Effector memory CD8-positive, alpha-beta T cell (primary cell): ENCODE results near the gene CLSTN2.

Source experiments
- ATAC-seq: fragments of 150-1000 bp; cut with Tn5 transposase; replicated peaks from 2 replicates; pipeline ENCODE4 v1.10.0; 2021; ENCODE audit warnings: mild to moderate bottlenecking, moderate library complexity
- DNase-seq, 3 experiments: peaks; one replicate each; pipeline ENCODE4 v3.0.0; 2021
- H3K27ac Mint-ChIP-seq, 2 donors: one replicate each; pipeline ENCODE4 v1.8.0; 2022; ENCODE audit warnings: mild to moderate bottlenecking in 2 of 2, mixed read lengths in 2 of 2, moderate library complexity in 2 of 2
- H3K27me3 Mint-ChIP-seq, 2 donors: one replicate each; pipeline ENCODE4 v1.8.0; 2022; ENCODE audit warnings: mixed read lengths in 2 of 2
- H3K36me3 Mint-ChIP-seq: one replicate; pipeline ENCODE4 v1.8.0; 2022; ENCODE audit warnings: mild to moderate bottlenecking, moderate library complexity, mixed read lengths; ENCODE audit not compliant: insufficient read depth
- H3K4me1 Mint-ChIP-seq, 2 donors: one replicate each; pipeline ENCODE4 v1.8.0; 2022; ENCODE audit warnings: low read depth in 2 of 2, mixed read lengths in 2 of 2
- H3K4me3 Mint-ChIP-seq, 2 donors: one replicate each; pipeline ENCODE4 v1.8.0; 2022; ENCODE audit warnings: mild to moderate bottlenecking in 2 of 2, mixed read lengths in 2 of 2, moderate library complexity in 2 of 2
- H3K9me3 Mint-ChIP-seq, 2 donors: one replicate each; pipeline ENCODE4 v1.8.0; 2022; ENCODE audit warnings: mixed read lengths in 2 of 2

The CLSTN2 gene

DNA sequence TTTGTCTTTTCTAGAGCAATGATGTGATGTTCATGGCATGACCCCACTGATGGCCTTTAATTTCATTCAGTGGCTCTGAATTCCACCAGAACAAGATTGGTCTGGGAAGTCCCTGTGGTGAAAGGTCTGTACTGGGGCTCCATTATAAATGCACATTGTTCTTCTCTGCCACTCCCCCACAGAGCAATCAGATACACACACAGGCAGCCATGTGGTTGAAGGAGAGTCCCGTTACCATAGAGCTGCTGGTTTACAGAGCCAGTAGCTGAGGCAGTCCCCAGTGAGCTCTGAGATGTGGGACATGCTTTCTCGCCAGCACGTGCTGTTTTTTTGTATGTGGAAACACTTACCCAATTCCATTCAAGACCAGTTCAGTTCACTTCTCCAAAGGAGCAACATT lies 570.2 kb downstream of the CLSTN2 start:
- Mint-ChIP-seq H3K36me3 (no peaks in the 10 kb centered on the region), H3K4me3 (no peak overlapping the region), H3K27me3 (peaks cover 14 to 16% of the 10 kb centered on the region in 2 donors), H3K4me1 (no peaks in the 10 kb centered on the region), H3K27ac (no peak overlapping the region), H3K9me3 (no peaks in the 10 kb centered on the region)
- DNase-seq (no peak), ATAC-seq (no peak)

DNA sequence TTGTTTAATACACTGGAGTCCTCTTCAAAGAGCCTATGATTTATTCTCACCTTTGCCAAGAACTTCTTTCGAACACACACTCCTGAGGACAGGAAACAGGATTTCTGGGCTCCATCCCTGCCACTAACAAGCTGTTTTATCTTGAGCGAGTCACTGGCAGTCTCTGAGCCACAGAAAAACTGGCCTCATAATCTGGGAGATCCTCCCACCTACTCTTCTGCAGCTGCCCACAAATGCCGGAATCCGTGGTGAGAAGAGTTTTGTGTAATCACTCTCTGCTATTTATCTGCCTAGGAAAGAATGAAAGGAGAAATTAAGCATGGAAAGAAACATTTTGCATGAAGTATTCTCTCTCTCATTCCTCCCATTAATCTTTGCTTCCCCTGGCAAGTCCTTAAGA lies 570.9 kb downstream of the CLSTN2 start:
- H3K9me3 Mint-ChIP-seq: no peaks in the 10 kb centered on the region
- H3K27me3 Mint-ChIP-seq: peaks cover 13 to 16% of the 10 kb centered on the region in 2 donors
- no peak overlapping the region for H3K27ac Mint-ChIP-seq

DNA sequence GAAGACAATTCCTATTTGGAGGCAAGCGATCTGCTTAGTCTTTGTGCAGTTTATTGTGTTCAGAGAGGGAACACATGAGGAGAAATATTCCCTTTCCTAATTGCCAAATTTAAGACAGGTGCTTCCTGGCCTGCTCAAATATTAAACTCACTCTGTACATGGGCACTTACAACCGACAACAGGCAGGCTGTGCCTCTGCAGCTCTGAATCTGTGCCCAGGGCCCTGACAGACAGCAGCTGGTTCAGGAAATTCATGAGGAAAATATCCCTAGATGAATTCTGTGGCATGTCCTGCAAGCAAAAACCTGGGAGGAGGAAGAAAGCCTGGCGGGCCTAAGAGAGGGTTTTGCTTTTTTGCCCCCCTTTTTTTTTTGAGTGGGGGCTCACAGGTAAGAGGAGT lies 573.6 kb downstream of the CLSTN2 start:
- H3K4me1 Mint-ChIP-seq: no peaks in the 10 kb centered on the region
- DNase-seq (no peak), ATAC-seq (no peak)
- peaks cover 8 to 16% of the 10 kb centered on the region in 2 donors for H3K27me3 Mint-ChIP-seq
- H3K27ac Mint-ChIP-seq: no peak overlapping the region
- no peaks in the 10 kb centered on the region for H3K9me3 Mint-ChIP-seq
- no peaks in the 10 kb centered on the region for H3K36me3 Mint-ChIP-seq
- H3K4me3 Mint-ChIP-seq: no peak overlapping the region

More for the DNA sequence above, 570.9 kb downstream of the CLSTN2 start:
- DNase-seq: no peak
- Mint-ChIP-seq H3K4me1 (no peaks in the 10 kb centered on the region), H3K36me3 (no peaks in the 10 kb centered on the region), H3K4me3 (no peak overlapping the region)
- no peak for ATAC-seq

DNA sequence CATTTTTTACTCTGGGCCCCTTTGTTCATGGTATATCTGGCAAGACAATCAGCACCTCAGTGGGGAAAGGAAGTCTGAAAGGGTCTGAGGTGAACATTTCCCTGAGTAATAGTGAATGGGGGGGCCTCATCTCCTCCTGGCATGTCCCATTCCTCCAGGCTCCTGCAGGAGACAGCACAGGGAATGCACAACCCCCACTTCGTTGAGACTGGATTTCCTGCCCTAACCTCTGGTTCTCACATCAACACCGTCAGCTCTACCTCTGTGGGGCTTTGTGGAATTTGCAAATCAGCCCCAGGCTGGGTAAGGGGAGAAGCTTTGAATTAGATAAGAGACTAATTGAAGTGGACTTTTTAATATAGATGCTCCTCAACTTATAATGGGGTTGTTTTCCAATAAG lies 574.5 kb downstream of the CLSTN2 start:
- ATAC-seq (no peak), DNase-seq (no peak)
- no peaks in the 10 kb centered on the region for H3K36me3 Mint-ChIP-seq
- no peak overlapping the region for H3K4me3 Mint-ChIP-seq
- no peaks in the 10 kb centered on the region for H3K9me3 Mint-ChIP-seq
- H3K27ac Mint-ChIP-seq: no peak overlapping the region
- no peaks in the 10 kb centered on the region for H3K4me1 Mint-ChIP-seq
- H3K27me3 Mint-ChIP-seq: peaks cover 8 to 16% of the 10 kb centered on the region in 2 donors

DNA sequence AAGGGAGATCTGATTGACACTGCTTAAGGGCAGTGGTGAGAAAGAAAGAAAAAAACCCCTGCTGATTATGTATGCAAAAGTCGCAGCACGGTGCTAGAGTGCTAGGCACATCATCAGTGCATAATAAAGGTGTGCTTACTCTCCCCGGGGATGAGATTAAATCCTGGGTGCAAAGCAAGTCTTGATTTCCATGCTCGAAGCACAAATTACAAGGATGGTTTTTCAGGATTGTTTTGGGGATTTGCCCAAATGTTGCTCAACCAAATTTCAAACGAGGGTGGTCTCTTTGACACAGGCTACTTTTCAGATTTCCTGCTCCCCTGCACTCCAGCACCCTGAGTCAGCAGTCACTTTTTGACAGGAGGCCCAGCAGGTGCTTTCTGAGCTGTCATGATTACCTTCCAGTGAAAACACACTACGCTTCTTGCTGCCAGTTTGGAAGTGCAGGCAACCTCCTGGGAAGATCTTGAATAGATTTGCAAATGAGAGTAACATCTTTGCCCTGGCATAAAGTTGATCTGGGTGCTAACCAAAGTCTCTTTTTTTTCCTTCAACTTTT lies 575.4 kb downstream of the CLSTN2 start:
- Mint-ChIP-seq H3K27me3 (peaks cover 8 to 16% of the 10 kb centered on the region in 2 donors), H3K36me3 (no peaks in the 10 kb centered on the region), H3K27ac (no peak overlapping the region), H3K4me3 (no peak overlapping the region), H3K9me3 (peaks cover 0 to 3% of the 10 kb centered on the region in 2 donors), H3K4me1 (no peaks in the 10 kb centered on the region)
- DNase-seq: no peak
- ATAC-seq: no peak

DNA sequence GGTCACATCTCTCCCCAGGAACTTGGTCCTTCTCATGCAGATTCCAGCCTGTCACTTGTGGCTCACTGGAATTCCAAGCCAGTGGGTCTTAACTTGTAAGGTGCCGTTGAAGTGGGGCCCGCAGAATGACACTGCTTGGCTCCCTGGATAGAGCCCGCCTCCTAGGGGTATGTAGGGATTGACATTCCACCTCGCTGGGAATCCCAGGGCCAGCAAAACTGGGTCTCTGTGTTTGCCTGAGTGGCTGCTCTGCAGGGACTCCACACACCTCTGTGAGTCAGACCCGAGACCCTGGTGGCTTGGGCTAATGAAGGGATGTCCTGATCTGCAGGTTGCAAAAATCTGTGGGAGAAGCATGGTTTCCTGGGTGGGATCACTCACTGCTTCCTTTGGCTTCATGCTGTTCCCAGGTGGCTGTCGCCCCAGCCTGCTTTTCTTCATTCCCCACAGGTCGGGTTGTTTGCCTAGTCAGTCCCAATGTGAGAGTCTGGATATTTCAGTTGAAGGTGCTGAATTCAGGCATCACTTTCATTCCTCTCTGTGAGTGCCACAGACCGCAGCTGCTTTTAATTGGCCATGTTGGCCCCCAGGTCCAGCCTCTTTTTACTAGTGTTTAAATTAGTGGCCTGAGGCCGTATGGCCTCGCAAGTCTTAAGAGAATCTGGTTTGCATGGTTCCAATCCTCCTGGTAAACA lies 586.9 kb downstream of the CLSTN2 start:
- no peaks in the 10 kb centered on the region for H3K36me3 Mint-ChIP-seq
- peaks cover 15 to 38% of the 10 kb centered on the region in 2 donors for H3K27me3 Mint-ChIP-seq
- no peaks in the 10 kb centered on the region for H3K4me1 Mint-ChIP-seq
- ATAC-seq: no peak
- peaks cover 8 to 16% of the 10 kb centered on the region in 2 donors for H3K9me3 Mint-ChIP-seq
- H3K27ac Mint-ChIP-seq: no peak overlapping the region
- DNase-seq: no peak
- no peak overlapping the region for H3K4me3 Mint-ChIP-seq

DNA sequence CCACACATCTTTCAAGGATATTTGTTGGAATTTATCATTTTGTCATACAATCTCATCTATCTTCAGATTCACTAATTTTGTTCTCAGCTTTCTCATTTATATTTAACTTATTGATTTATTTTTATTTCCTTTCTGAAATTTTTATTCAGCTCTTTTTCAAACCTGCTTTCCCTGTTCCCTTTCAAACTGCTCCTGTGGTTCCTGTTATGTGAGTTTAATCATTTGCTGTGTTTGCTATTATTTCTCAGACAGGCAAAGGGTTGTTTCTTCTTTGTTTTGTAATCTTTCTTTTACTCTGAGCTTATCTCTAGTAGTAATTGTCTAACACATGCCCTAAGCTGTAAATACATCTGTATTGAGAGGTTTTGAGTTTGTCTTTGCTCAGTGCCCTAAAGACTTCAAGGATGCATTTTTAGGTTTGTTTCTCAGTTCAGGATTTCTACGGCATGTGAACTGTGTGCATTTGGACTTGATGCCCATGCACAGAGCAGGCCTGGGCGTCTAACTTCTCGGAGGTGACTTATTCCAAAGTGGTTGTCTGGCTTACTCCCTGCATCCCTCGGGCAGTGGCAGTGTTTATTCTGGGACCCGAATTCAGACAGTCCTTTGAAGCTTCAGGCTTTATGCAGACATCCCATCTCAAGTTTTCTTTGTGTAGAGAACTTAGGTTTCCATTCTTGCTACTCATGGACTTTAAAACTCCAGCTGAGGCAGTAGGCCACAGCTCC lies 587.8 kb downstream of the CLSTN2 start:
- no peak for ATAC-seq
- Mint-ChIP-seq H3K4me3 (no peak overlapping the region), H3K9me3 (peaks cover 7 to 16% of the 10 kb centered on the region in 2 donors), H3K36me3 (no peaks in the 10 kb centered on the region), H3K4me1 (no peaks in the 10 kb centered on the region), H3K27me3 (peaks cover 15 to 38% of the 10 kb centered on the region in 2 donors), H3K27ac (no peak overlapping the region)
- DNase-seq: no peak

DNA sequence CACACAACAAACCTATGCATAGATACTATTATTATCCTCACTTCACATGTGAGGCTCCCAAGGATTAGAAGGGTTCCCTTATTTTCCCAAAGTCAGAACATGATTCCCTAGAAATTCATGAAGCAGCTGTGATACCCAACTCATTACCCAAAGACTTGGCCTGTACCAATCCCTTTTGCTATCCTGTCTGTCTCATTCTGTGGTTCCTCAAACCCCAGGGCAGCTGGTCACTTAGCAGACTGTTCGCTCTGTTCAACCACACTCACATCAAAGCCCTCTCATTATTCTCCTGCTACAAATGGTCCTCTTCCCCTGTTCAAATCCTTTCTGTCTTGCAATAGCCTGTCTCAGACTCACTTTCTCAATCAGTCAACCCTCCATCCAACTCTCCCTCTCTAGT lies 588.6 kb downstream of the CLSTN2 start:
- H3K27me3 Mint-ChIP-seq: peaks cover 15 to 33% of the 10 kb centered on the region in 2 donors
- no peak for DNase-seq
- H3K9me3 Mint-ChIP-seq: peaks cover 7 to 13% of the 10 kb centered on the region in 2 donors
- ATAC-seq: no peak
- H3K4me3 Mint-ChIP-seq: no peak overlapping the region
- H3K4me1 Mint-ChIP-seq: no peaks in the 10 kb centered on the region
- no peak overlapping the region for H3K27ac Mint-ChIP-seq
- no peaks in the 10 kb centered on the region for H3K36me3 Mint-ChIP-seq

DNA sequence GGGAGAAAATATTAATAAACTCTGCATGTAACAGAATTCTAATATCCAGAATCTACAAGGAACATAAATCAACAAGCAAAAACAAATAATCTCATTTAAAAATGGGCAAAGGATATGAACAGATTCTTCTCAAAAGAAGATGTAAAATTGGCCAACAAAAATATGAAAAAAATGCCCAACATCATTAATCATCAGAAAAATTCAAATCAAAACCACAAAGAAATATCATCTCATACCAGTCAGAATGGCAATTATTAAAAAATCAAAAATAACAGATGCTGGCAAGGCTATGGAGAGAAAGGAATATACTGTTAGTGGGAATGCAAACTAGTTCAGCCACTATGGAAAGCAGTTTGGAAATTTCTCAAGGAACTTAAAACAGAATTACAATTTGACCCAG lies 592.2 kb downstream of the CLSTN2 start:
- Mint-ChIP-seq H3K36me3 (no peaks in the 10 kb centered on the region), H3K9me3 (peaks cover 7 to 8% of the 10 kb centered on the region in 2 donors), H3K27me3 (peaks cover 15 to 29% of the 10 kb centered on the region in 2 donors), H3K4me3 (no peak overlapping the region), H3K27ac (no peak overlapping the region), H3K4me1 (no peaks in the 10 kb centered on the region)
- ATAC-seq (no peak), DNase-seq (no peak)

DNA sequence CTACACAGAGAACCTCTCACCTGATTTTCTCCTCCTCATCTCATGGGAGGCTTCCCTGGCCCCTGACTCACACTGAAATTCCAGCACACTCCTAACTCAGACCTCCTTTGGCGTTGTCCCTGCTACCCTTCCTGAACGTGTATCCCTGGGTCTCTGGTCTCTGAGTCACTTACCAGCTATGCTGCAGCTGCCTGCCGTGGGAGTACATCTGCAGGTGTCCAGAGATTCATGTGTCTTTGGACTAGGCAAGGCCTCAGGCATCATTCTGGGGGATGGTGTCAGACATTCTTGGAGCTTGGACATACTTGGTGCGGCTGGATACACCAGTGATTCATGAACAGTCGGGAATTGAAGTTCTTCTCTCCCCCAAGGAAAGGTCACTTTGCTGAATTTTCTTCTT lies 594.1 kb downstream of the CLSTN2 start:
- Mint-ChIP-seq H3K27ac (no peak overlapping the region), H3K4me3 (no peak overlapping the region), H3K4me1 (no peaks in the 10 kb centered on the region), H3K27me3 (peaks cover under 1 to 12% of the 10 kb centered on the region in 2 donors), H3K36me3 (no peaks in the 10 kb centered on the region), H3K9me3 (peaks cover under 1 to 4% of the 10 kb centered on the region in 2 donors)
- ATAC-seq (no peak), DNase-seq (no peak)

DNA sequence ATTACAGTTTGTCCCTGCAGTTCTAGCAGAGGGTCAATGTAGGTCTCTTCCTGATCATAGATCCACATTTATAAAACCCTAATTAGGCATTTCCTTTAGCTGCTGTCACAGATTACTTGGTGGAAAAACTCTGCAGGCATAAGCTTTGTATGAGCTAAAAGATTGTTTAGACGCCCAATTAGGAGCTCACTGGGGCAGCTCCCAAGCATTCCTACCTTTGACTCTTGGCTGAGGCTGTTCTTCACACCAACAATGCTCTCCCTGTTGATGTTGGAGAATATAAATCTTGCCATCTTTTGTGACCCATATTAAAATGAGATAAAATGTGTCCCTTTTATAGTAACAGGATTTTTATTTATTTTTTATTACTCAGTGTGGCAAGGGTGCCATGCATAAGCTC lies 594.6 kb downstream of the CLSTN2 start:
- no peaks in the 10 kb centered on the region for H3K4me1 Mint-ChIP-seq
- ATAC-seq: no peak
- peaks cover 0 to 4% of the 10 kb centered on the region in 2 donors for H3K9me3 Mint-ChIP-seq
- no peak overlapping the region for H3K4me3 Mint-ChIP-seq
- DNase-seq: no peak
- H3K27me3 Mint-ChIP-seq: peaks cover 0 to 13% of the 10 kb centered on the region in 2 donors
- H3K27ac Mint-ChIP-seq: no peak overlapping the region
- H3K36me3 Mint-ChIP-seq: no peaks in the 10 kb centered on the region

DNA sequence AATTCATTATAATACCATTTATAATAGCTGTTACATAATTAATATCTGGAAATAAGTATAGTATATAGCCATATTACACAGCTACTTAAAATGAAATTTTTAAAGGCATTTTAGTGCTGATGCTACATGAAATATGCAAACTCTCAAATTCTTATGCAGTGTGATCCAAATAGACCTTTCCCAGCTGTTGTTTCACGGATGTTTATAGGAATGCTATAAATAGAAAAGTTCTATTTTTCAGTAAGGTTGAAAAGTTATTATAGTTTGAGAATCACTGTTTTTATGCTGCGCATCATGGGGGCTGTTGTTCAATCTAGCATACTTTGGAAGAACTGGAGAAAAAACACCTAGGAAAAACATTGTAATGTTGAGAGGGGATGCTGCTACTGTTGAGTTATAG lies 595.1 kb downstream of the CLSTN2 start:
- Mint-ChIP-seq H3K27me3 (peaks cover 0 to 12% of the 10 kb centered on the region in 2 donors), H3K4me3 (no peak overlapping the region), H3K27ac (no peak overlapping the region), H3K9me3 (peaks cover 0 to 1% of the 10 kb centered on the region in 2 donors), H3K4me1 (no peaks in the 10 kb centered on the region), H3K36me3 (no peaks in the 10 kb centered on the region)
- ATAC-seq: no peak
- no peak for DNase-seq

DNA sequence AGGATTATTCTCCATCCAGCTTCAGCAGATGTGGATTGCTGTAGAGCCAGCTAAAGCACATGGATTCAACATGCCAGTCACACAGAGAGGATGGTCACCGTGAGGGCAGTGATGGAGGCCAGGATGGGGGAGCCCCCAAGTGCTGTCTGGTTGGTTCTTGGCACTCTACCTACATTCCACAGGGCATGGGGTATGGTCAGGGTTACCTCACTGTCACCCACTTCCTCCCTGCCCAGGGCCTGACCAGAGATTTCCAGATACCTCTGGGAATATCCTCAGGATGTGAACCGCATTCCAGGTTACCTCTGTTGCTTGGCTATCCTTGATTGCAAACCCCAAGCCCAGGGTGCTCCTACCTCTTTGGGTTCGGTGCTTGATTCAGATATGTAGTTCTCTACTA lies 595.6 kb downstream of the CLSTN2 start:
- H3K36me3 Mint-ChIP-seq: no peaks in the 10 kb centered on the region

More for the DNA sequence above, 595.6 kb downstream of the CLSTN2 start:
- Mint-ChIP-seq H3K4me3 (no peak overlapping the region), H3K4me1 (no peaks in the 10 kb centered on the region), H3K27me3 (peaks cover 0 to 7% of the 10 kb centered on the region in 2 donors), H3K27ac (no peak overlapping the region), H3K9me3 (no peaks in the 10 kb centered on the region)
- ATAC-seq: no peak
- DNase-seq: peak in 1 of 3 experiments; percentile 1
